HG02571 (cell line): ENCODE results near the gene CEP131.

Source experiments
- ATAC-seq: cut with Tn5 transposase; IDR thresholded peaks from one replicate; pipeline ENCODE4 v1.9.1; 2021; ENCODE audit warnings: mild to moderate bottlenecking, moderate library complexity; ENCODE audit not compliant: unreplicated experiment

The CEP131 gene

DNA sequence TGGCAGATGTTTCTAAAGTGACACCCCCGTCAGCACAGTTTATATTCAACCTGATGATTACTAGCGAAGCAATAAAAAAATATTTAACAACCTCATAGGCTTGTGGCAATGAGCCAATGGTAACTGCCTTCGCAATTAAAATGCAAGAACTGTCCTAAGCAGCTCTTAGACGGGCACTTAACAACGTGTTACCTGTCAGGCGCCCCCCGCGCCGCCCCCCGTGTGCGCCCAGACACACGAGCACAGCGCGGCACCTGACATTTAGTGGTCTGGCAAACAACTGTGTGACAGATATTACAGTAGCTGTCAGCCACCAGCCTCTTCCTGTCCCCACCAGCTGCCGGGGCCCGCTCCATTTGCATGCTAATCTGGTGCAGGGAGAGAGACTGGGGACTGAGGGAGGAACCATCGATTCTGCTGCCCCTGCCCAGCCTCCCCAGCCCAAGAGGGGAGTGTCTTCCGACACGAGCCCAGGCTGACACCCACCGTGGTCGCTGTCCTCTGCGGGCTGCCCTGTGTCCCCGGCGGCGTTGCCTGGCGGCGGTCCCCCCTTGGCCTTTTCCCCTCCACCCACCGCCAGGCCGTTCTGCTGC lies 29.0 kb upstream of the CEP131 start:
- ATAC-seq = no peak

DNA sequence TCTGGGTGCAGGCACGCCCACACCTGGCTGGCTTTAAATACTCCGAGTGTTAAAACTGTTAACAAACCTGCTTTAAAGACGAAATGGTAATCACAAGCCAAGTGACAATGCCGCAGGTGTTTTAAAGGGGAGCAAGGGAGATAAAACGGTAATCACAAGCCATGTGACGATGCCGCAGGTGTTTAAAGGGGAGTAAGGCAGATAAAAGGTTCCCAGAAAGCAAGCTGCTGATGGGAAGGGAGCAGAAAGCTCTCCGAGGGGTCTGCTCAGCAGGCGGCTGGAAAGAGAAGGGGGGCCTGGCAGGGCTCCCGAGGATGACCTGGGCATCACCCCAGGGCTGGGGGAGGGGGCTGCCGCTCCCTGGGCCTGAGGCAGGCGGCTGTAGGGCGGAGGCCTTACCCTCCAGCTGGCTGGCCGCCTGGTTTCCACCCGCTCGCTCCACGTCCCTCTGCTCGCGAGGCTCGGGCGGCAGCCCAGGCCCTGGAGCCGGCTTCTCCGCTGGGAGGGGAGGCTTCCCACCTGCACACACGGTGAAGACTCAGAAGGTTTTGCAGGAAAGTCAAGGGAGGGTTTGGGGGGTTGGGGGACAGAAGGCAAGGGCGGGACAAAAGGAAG lies 28.4 kb upstream of the CEP131 start:
- no peak for ATAC-seq

DNA sequence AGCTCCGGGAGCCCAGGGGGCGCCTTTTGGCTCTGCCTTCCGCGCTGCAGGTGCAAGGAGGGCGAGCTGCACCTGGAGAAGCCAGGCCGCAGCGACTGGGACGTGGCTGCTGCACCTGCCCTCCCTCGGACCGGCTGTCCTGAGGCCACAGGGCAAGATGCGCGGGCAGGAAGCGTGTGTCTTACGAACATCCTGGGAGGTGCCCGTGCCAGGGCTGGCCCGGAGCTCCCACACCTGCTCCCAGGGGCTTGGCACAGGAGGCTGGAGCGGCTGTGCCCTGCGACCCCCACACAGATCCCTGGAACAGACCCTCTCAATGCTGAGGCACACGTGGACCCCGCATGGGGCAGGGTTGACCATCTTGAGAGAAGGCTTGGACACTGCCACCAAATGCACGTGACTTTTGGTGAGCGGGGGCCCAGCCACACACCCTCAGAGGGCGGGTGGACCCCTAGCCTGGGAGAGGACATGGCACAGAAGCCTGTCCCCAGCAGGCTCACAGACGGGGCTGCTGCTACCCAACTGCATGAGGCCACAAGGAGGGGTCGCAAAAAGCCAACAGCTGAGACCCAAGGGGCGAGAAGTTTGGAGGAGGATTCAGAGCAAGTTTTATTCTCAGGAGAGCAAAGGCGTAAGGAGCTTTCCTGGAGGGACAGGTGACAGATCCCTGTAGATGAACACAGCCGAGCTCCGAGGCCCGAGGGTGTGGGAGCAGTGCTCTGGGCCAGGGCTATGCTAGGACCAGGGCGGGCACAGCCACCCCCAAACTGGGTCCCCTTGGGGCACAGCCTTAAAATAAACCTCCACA lies 27.7 kb upstream of the CEP131 start:
- no peak for ATAC-seq

DNA sequence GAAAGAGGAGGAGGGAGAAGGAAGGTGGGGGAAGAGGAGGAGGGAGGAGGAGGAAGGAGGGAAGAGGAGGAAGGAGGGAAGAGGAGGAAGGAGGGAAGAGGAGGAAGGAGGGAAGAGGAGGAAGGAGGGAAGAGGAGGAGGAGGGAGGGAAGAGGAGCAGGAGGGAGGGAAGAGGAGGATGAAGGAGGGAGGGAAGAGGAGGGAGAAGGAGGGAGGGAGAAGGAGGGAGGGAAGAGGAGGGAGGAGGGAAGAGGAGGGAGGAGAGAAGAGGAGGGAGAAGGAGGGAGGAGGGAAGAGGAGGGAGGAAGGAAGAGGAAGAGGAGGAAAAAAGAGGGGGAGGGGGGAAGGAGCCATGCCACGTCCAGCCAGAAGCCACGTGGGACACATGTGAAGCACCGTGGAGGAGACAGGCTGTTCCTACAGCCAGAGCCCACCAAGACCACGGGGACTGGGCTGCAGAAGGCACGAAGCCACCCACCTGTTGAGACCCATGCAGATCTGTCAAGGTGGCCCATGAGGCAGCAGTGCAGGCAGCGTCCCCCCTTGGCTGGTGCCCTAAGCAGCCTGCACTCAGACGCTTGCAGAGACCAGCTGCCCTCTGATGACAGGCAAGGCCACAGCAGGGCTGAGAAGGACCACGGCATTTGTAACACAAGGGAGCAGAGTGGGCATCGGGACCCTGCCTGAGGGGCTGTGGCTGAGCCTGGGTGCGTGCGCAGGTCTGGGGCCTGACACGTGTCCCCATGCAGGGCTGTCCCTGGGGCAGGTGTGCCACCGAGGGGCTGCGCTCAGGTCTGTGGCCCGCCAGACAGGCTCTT lies 26.7 kb upstream of the CEP131 start:
- ATAC-seq = no peak

DNA sequence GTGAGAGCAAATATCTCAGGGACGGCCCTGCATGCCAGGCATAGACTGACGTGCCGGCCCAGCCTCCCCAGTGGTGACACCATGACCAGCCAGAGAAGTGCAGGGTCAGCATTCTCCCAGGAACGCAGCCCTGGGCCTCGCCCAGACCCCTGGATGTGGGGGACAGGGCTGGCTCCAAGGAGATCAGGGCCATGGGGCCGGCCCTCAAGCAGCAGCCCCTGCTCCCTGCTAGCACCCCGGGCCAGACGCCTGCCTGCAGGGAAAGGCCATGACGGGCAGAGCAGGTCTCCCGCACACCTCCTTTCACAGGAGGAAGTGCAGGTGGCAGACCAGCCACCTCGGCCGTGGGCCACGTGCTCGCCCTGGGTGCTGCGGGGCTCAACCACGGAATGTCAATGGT lies 25.9 kb upstream of the CEP131 start:
- ATAC-seq = no peak

DNA sequence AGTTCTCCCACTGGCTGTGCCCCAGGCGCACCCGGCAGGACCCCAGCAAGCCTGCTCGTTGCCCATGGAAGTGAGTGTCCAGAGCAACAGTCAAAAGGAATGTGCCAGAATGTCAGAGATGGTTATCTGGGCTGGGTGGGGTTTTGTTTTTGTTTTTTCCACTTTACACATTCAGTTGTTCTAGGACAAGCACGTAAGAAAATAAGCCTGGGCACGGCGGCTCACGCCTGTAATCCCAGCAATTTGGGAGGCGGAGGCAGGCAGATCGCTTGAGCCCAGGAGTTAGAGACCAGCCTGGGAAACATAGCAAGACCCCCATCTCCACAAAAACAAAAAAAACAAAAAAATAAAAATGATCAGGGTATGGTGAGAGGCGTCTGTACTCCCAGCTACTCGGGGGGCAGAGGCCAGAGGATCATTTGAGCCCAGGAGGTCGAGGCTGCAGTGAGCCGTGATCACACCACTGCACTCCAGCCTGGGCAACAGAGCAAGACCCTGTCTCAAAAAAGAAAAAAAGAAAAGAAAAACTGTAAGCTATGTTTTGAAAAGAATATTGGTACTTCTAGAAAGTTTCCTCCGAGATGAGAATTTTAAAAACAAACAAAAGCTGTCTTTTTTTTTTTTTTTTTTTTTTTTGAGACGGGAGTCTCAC lies 24.7 kb upstream of the CEP131 start:
- no peak for ATAC-seq

DNA sequence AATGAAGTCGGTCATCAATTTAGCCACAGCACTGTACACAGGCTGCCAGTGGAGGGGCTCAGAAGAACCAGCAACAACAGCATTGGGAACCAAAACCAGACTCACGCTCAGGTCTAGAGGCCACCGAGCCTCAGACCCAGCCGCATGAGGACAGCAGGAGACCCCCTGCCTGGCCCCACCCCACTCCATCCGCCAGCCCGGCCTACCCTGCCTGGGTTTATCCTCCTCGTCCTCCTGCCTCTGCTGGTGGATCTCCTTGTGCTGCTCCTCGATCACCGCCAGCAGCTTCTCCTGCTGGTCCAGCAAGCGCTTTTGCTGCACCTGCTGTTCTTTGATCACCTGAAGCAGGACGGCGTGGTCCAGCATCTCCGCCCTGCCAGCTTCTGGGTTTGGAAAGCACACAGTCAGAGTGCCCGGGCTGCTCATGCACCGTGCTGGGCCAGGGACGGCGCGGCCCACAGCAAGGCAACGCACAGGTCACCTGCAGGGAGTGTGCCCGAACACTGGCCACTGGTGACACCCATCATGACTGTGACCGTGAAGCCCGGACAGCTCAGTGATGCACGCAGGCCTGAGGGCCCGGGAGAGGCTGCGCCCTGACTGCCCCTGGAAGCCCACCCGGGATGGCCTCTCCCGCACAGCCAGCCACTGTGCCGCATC lies 24.0 kb upstream of the CEP131 start:
- no peak for ATAC-seq

DNA sequence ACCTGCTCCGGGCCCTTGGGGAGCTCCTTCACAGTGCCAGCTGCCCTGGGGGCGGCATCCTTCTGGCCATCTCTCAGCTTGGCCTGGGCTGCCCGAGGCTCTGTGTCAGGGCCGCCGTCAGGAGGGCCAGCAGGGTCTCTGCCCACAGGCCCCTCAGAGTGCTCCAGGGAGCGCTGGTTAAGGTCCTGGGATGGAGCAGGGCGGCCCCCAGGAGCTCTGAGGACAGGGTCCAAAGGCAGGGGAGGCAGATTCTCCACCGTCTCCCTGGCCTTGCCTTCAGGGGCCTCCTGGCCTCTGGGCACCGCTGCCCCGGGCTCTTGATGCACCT lies 23.5 kb upstream of the CEP131 start:
- ATAC-seq = no peak

DNA sequence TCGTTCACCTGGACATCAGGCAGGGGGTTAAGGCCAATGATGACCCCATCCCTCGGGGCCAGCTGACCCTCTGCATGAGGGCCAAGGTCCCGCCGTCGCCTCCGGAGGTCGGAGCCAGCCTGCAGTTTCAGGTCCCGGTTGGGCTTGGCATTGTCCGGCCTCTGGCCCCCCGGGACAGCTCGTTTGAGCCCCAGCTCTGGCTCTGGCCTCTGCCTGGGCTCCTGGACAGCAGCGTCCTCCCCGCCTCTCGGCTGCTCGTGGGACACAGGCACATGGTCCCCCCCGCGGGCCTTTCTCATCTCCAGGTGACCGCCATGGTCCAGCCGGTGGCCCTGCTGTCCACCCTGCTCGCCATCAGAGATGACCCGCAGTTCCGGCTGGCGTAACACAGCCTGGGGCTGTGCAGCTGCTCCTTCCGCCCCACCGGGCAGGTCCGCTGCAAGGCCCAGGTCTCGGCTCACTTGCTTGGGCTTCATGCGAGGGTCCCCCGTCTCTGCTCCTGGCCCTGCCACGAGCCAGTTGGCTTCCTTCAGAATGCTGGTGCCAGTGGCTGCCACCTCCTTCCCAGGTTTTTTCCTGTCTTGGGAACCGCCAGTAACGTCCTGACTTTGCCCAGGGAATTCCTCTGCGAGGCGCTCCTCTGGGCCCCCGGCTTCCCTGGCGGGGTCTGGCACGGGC lies 23.0 kb upstream of the CEP131 start:
- no peak for ATAC-seq

DNA sequence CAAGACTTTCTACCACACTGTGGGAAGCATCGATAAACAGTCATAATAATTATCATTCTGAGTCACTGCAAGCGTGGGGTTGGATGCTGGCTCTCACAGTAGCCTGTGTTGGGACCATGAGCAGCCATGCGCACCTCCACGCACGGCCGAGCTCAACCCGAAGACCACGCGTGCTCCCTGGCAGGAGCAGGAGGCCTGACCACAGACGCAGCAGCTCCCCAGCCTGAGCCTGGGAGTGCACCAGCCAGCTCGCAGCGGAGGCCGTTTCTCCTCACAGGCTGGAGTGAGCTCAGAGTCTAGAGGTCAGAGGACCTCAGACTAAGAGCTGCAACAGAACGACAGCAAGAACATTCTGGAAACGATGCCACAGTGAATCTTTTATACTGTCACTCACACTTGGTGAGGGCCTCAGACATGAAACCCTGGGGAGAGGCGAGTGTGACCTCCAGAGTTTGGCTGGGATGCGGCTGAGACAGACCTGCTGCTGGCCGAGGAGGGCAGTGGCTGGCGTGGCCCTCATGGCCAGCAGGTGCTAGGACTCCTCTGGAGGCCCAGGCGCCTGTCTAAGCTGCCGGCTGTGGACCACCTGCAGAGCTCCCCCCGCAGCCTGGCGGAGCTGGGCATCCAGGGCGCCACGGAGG lies 22.4 kb upstream of the CEP131 start:
- no peak for ATAC-seq

DNA sequence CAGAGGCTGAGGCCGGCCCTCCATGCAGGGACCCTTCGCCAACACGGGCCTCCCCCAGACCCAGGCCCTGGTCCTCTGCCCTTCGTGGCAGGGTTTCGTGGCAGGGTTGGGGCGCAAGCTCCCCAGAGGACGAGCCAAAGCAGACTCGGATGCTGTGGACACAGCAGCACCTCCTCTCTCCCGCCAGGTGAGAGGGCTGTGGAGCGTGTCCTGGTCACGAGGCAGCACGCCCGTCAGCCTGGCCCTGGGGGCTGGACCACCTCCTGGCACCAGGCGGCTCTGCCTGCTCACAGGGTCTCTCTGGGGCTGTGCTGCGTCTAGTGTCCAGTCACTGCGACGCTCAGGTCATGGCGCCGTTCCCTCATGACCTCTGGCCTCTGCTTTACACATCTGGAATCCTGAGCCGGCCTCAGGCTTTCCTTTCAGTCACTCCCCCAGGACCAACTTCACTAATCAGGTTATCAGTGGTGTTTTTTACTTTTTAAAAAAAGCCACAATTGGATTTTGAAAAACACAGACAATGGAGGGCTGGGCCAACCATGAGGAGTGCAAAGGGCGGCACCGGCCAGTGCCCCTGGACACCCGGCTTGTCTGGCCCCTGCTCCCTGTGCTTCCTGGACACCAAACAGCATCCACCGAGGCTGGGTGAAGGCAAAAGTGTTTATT lies 21.7 kb upstream of the CEP131 start:
- ATAC-seq = no peak

DNA sequence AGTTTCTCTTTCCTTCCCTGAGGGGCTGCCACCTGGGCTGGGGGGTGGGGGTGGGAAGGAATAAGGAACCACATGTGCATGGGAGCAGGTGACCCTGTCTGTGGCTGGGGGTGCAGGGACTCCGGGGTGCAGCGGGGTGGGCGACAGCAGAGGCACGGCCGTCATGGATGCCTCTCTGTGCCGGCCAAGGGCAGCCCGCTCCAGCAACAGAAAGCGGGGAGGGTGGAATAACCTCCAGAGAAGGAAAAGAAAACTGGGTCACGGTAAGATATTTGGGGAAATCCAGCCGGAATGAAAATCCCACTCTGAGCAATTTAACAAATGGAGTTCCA lies 20.5 kb upstream of the CEP131 start:
- ATAC-seq = no peak

DNA sequence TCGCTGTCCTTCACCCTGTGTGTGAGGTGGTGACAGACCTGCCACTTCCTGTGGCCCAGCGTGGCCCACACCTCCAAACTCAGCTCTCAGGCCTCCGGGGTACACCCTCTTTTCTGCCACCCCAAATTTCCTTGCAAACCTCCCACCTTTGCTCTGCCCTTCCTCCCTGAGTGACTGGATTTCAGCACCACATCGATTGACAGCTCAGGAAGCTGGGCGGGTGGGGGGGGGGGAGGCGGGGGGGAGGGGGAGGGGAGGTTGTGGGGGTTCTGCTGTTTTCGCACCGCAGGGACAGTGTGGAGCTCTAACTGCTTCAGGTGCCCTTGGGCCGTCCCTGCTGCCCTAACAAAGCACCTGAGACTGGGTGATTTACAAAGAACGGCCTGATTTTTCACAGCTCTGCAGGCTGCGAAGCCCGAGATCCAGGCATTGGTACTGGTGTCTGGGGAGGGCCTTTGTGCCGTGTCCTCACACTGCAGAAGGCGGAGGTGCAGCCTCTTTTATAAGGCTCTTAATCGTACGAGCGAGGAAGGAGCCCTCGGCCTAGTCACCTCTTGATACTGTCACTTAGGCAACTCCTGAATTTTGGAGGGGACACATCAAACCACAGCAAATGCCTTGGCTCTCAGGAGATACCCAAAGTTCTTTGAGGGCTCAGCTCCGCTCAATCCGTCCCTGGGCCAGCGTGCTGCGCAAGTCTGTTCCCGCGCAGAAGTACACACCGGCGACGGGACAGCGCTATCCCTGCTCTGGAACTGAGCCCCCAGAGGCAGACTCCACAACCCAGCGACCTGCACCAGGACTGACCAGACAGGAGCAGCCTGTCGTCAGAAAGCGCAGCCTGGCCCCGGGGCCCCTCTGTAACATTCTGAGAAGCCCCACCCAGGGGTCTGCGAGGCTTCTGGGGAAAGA lies 19.9 kb upstream of the CEP131 start:
- no peak for ATAC-seq

DNA sequence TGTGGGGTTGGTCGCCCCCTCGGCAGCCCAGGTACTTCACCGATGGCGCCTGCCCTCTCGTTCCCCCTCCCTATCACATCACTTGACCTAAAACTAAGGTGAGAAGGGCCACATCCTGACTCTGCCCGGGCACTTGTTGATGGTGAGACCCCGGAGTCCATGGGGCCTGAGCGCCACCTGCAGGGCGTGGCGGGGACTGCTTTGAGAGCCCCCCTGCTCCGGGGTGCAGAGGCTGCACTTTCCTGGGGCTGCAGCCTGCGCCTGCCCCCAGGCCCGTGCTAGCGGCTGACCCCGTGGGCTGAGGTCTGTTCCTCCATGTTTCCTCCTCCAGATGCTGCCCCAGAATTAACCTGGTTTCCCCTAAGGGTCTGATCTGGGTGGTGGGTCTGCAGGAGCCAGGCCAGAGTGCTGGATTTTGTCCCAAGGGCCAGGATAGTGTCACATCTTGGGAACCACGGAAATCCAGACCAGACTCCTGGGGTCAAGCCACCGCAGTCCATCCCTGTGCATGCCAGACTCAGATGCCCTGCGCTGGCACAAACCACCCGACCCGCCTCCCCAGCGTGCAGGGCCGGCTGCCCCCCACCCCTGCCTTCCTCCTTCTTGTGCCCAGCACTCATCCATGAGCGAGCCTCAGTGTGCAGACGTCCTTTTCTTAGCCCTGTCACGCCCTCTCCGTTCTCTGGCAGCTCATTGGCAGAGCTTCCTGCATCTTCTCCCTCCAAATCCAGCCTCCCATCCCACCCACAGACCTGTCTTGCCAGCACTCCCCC lies 19.1 kb upstream of the CEP131 start:
- ATAC-seq = no peak

DNA sequence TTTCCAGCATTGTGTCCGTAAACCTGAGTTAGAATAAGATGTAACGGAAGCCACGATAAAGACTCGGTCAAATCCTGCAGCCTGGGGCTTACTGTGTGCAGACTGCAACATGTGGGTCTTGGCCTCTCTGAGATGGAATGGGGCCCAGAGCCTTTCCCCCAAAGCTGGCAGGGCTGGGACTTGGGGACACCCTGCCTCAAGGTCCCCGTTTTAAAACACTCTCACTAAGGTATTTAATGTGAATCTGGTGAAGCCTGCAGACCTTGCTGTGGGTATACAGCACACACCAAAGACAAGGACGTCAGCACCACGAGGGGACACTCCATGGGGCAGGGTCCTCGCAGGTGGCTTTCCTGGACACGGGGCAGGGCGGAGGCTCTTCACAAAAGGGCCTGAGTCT lies 18.4 kb upstream of the CEP131 start:
- no peak for ATAC-seq

DNA sequence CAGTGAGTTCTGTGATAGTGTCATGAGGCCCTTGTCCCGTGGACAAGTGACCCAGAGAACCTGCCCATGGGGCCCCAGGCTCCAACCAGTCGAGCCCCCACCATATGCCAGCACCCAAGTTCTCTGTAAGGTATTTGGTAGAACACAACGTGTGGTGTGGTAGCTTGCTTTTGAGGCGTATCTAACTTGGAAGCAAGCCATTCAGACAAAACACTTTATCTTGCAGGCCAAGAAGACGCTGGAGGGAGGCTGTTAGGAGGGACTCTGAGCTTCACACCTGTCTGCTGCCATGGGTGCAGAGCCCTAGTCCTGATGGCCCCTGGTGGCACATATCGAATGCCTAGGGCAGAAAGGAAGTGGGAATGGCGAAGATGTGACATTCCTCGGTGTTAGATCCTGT lies 18.0 kb upstream of the CEP131 start:
- ATAC-seq = no peak
